H4 (cell line): Measurements from ENCODE around the gene RTN4RL1. TPM values are rescaled to one million over a fixed set of nuclear protein-coding genes. Genes with fewer than 3 reads are reported as not detected.
"Not testable (repeated sequence)": the region's sequence is repeated elsewhere in the genome, so short reads cannot be mapped to it uniquely, and the experiment has no call there.

Experiments
- DNase-seq: peaks from one replicate; pipeline ENCODE4 v3.0.0-alpha.2; 2015; ENCODE audit warnings: low spot score
- total RNA-seq: library from RNA; depleted of rRNA; stranded (reverse); fragments of >200 nt; shearing (Covaris generic); gene quantifications from 2 replicates; pipeline ENCODE4 v1.2.3, GENCODE V29; 2014

Gene RTN4RL1
- total RNA-seq, 1 experiment from 2014 or later = 0.48 TPM

- DNase-seq = no peak
Observed at GRCh38 chr17:2003525-2003924, 21.6 kb downstream of the RTN4RL1 start.

DNA sequence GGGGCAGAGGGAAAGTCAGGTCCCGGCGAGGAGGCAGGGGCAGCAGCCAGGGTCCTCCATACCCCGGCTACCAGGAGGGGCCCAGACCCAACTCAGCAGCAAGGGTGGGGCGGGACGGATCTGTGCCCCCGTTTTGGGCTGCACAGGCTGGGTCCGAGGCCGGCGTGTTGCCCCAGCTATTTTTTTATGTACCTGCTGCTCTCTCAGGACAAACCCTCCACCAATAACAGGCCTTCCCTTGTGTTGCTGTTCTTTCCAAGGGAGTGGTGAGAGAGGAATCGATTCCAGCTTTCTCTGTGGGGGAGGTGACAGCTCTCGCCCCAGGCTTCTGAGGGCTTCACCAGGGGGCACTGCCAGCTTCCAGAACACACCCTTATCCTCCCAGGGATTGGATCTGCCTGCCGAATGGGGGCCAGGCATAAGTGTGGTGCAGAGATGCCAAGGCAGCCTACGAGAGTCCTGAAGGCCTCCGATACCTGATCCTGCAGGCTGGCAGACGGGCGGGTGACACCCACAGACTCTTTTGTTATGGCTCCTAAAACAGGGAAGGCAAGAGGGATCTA is 22.3 kb downstream of the RTN4RL1 start:
- DNase-seq = no peak

GRCh38 chr17:1999557-2000251 is 25.4 kb downstream of the RTN4RL1 start:
- DNase-seq = no peak

- no peak for DNase-seq
Observed at GRCh38 chr17:1997927-1998742, 27.0 kb downstream of the RTN4RL1 start.

- DNase-seq = no peak
Observed at GRCh38 chr17:1997289-1997926, 27.7 kb downstream of the RTN4RL1 start.

DNA sequence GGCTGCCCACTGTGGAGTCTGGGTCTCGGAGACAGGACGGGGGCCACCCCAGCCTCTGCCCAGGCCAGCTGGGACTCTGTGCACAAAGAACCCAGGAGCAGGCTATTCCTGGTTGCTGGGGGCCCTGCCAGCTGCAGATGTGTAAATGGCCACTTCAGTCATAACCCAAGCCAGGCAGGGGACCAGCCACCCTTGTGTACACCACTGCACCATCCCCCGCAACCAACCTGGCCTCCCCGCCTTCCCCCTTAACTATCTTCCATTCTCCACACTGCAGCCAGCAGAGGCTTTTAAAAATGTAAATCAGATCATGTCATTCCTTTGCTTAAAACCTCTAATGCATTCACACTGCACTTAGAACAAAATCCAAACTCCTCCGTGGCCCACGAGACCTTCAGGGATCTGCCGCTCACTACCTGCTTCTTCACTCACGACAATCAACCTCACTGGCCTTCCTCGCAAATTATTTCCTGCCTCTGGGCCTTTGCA is 28.3 kb downstream of the RTN4RL1 start:
- no peak for DNase-seq

DNA sequence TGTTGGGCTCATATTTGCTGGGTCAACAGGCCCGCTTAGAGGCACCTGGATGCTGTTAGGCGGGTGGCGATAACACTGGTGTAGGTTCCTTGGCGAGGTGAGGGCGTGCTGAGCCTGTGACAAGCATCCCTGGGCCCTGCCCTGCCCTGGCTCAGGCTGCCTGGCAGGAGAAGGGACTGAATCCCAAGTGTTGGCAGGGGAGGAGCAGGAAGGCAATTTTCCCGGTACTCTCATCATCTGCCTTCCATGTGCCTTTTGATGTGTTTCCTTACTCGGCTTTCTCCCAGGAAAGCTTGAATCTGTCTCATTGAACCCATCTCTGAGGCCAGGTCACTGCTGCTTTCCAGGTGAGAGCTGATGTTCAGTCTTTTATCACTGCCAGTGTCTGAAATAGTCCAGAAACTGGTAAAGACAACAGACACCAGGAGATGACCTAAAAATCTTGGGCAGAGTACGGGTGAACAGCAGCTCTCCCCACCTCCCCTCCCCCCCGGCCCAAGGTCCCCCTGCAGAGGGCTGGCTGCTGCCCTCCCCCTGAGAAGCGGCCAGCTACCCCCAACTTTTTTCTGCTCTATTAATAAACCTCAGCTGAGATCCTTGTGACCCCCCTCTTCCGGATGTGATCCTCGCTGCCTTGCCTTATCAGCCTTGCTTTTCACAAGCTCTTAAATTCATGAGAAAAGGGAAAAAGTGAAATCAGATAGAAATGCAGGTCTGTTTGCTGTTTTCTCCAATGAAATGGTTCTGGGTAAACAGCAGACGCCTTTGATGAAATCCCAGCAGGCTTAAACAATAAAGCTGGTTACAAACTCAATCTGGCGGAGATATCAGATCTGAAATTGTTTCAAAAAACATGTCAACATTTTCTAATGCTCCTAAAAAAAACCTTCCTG is 29.0 kb downstream of the RTN4RL1 start:
- no peak for DNase-seq

GRCh38 chr17:1995321-1995892 is 29.7 kb downstream of the RTN4RL1 start:
- DNase-seq = no peak

GRCh38 chr17:1994707-1995106 is 30.4 kb downstream of the RTN4RL1 start:
- no peak for DNase-seq

GRCh38 chr17:1992541-1992940 is 32.6 kb downstream of the RTN4RL1 start:
- DNase-seq = no peak

DNA sequence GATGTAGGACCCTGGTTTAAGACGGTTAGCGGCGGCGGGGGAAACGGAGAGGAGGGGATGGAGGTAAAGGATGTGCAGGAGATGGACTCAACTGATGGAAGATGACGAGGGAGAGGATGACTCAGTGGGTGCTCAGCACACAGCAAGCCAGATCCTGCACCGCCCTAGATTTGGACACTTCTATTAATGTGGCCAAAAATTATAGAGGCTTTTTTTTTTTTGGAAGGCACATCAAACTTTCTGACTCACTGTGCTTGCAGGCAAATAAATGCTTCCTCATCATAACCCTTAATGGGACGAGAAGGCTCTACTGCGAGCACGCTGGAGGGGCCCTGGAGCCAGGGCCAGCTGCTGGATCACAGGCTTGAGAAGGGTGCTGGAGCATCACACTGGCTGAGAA is 36.0 kb downstream of the RTN4RL1 start:
- DNase-seq = no peak

GRCh38 chr17:1986783-1987451 is 38.2 kb downstream of the RTN4RL1 start:
- DNase-seq = no peak

GRCh38 chr17:1985686-1986085 is 39.4 kb downstream of the RTN4RL1 start:
- DNase-seq = no peak

DNA sequence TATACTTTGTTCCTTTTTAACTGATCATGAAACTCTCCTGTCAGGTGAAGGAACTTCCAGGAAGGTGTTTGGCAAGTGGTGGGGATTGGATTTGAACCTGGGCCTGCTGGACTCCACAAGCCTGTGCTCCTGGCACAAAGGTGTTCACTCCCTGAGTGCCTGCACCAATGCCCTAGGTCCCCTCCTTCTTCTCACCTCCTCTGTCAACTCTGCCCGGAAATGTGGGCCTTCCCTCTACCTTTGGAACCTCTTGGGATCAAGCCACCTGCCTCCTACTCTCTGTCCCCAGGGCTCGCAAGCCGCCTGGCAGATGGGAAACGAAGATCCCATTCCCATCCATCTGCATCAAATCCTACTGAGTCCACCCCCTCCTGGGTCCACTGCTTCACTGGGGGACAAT is 40.0 kb downstream of the RTN4RL1 start:
- DNase-seq = no peak

DNA sequence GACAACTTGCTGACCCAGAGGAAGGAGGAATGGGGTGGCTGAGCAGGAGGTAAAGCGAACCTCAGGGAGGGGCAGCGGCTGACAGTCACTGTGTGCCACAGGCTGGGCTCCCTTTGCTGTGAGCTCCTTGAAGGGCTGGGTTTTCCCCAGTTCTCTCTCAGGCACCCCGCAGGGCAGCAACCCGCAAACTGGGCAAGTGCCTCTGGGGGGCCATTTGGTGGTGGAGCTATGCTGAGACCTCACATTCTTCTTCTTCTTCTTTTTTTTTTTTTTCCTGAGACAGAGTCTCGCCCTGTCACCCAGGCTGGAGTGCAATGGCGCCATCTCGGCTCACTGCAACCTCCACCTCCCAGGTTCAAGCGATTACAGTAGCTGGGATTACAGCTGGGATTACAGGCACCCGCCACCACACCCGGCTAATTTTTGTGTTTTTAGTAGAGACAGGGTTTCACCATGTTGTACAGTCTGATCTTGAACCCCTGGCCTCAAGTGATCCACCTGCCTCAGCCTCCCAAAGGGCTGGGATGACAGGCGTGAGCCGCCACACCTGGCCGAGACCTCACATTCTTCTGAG is 42.3 kb downstream of the RTN4RL1 start:
- DNase-seq = not testable (repeated sequence)

DNA sequence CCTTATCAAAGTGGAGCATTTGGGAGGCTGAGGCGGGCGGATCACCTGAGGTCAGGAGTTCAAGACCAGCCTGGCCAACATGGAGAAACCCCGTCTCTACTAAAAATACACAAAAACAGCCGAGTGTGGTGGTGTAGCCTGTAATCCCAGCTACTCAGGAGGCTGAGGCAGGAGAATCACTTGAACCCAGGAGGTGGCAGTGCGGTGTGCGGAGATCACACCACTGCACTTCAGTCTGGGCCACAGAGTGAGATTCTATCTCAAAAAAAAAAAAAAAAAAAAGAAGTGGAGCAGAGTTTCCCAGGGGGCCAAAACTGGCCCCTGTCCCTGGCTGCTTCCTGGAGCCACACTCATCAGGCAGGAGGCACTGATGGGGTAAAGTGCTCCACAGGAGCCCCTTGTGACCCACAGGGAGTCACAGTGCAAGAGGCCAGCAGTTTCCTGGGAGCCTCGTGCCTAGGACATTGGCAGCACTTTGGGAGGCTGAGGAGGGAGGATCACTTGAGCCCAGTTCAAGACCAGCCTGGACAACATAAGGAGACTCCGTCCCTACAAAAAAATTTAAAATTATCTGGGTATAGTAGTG is 44.4 kb downstream of the RTN4RL1 start:
- DNase-seq = no peak

DNA sequence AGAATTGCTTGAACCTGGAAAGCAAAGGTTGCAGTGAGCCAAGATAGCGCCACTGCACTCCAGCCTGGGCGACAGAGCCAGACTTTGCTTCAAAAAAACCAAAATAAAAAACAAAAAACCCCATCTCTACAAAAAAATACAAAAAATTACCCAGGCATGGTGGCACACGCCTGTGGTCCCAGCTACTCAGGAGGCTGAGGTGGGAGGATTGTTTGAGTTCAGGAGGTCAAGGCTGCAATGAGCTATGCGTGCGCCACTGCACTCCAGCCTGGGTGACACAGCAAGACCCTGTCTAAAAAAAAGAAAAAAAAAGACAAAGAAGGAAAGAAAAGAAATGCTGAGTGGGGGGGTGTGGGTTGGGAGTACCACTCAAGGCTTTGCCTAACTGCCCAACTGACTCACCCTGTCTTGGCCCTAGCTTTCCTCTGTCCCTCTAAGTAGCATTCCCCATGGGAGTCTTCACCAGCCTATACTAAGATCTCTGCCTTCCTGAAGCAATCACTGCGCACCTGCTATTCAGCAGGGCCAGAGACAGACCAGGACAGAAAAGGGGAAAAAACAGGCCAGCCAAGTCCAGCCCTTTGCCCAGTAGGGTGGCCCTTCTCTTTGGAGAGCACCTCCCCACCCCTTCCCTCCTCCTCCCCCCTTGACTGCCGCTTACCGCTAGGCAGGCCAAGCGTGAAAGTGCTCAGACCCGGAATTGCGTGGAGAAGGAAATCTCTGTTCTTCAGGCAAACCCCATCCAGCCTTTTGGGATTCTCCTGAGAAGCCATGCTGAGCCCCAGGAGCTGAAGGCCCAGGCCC is 45.8 kb downstream of the RTN4RL1 start:
- no peak for DNase-seq

DNA sequence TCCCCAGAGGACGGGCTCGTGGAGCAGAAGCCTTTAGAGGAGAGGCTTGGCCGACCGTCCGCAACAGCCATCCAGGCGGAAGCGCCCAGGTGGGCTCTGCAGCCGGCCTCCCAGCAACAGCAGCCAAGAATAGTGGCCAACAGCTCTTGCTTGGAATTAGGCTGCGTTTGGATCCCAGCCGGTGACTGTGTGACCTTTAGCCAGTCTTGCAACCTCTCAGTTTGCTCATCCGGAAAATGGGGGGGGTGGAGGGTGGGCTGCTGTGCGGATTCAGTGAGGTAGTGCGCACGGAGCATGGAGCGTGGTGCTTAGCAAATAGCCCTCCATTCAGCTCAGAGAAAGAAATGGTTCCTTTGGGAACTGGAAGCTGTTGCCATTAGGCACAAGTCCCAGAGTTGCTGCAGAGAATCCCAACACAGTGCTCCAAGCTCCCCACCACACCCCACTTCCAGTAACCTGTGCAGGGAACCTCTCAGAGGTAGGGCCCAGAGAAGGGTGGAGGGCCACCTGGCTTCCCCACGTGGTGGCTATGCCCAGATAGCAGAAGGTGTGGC is 46.7 kb downstream of the RTN4RL1 start:
- DNase-seq = no peak
